Thyroid gland (tissue), 4 donors: ENCODE measurements around the gene RPH3AL.

Source experiments
- POLR2A ChIP-seq, 2 donors: fragments of 450-650 bp; IDR thresholded peaks; one replicate each; pipeline ENCODE4 v1.6.1; 2017; ENCODE audit warnings: antibody characterized with exemption in 2 of 2, mild to moderate bottlenecking in 2 of 2, moderate library complexity in 1 of 2
- TF ChIP-seq, protein P1 (sequence below), 6 experiments: fragments of 200-600 bp in 3 of 6; fragments of 450-650 bp in 3 of 6; sonication (generic) in 3 of 6; IDR thresholded peaks; one replicate each; pipeline ENCODE4 v1.5.1; 2016 to 2019; ENCODE audit warnings: antibody characterized with exemption in 6 of 6, mild to moderate bottlenecking in 2 of 6, inconsistent platforms in 1 of 6, moderate library complexity in 1 of 6

DNA sequence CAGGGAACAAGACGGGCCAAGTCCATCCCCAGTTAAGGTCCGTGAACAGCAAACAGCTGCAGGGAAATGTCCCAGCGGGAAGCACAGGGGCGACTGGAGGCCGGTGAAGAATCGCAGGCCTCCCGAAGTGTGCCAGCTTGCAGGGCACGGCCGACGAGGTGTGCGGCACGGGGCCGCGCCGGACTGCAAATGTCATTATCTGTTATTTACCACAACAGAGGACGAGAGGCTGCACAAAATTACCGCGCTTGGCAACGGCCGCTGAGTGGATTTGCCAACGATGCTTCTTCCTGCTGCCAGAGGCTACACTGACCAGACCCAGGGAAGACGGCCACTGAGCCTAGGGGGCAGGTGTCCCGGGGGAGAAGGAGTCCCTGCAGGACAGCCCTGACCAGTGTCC, 53.1 kb downstream of the RPH3AL start:
- TF ChIP-seq, protein P1, sequence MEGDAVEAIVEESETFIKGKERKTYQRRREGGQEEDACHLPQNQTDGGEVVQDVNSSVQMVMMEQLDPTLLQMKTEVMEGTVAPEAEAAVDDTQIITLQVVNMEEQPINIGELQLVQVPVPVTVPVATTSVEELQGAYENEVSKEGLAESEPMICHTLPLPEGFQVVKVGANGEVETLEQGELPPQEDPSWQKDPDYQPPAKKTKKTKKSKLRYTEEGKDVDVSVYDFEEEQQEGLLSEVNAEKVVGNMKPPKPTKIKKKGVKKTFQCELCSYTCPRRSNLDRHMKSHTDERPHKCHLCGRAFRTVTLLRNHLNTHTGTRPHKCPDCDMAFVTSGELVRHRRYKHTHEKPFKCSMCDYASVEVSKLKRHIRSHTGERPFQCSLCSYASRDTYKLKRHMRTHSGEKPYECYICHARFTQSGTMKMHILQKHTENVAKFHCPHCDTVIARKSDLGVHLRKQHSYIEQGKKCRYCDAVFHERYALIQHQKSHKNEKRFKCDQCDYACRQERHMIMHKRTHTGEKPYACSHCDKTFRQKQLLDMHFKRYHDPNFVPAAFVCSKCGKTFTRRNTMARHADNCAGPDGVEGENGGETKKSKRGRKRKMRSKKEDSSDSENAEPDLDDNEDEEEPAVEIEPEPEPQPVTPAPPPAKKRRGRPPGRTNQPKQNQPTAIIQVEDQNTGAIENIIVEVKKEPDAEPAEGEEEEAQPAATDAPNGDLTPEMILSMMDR (IDR thresholded peaks at IDR 0.05): no peak
- no peak for TF ChIP-seq POLR2A (IDR thresholded peaks at IDR 0.05)
